K562 (cell line): ENCODE measurements around the gene SLC4A9. TPM values are rescaled to one million over a fixed set of nuclear protein-coding genes. Genes with fewer than 3 reads are reported as not detected.

Experiments used
- ATAC-seq: fragments of 200-7000 bp; cut with Tn5 transposase; 3 replicates; pipeline ENCODE4 v1.9.1; 2020; ENCODE audit warnings: moderate library complexity
- BruUV-seq: library from RNA; stranded (reverse); fragments of 400-500 nt; replicated peaks from 2 replicates; lab custom pipeline; 2021; lab: Mats Ljungman, UMichigan
- CTCF ChIA-PET: fragments of 300-600 bp; formaldehyde crosslinking; extraction: SDS; loops from one replicate; lab custom pipeline; 2021; ENCODE audit warnings: low intra/inter-chr PET ratio; lab: Yijun Ruan, JAX
- POLR2A ChIA-PET: fragments of 300-600, 350-650 bp; sonication (Branson Sonifier 250); formaldehyde crosslinking; extraction: SDS; loops from one replicate; lab custom pipeline; 2021; ENCODE audit warnings: antibody characterized with exemption, inconsistent platforms; lab: Yijun Ruan, JAX
- DNase-seq, 4 experiments: peaks; one replicate each; pipeline versions ENCODE4 v3.0.0 to v3.0.0-alpha.2; 2011 to 2018; ENCODE audit warnings: low spot score in 3 of 4, mixed read lengths in 3 of 4; ENCODE audit errors: extremely low read depth in 1 of 4
- FAIRE-seq: peaks from 2 replicates; lab custom pipeline; 2011; peaks lifted over from hg19 to GRCh38; lab: Jason Lieb, UNC
- H2AFZ ChIP-seq: 2 replicates; pipeline ENCODE4 v1.6.0; 2011; ENCODE audit warnings: low read depth, low read length, control low read depth, inconsistent platforms
- H3K27ac ChIP-seq: fragments of 200-600 bp; 3 replicates; pipeline ENCODE4 v1.8.0; 2011; ENCODE audit warnings: low read depth, mild to moderate bottlenecking, control low read depth, inconsistent platforms, low read length, moderate library complexity, mixed read lengths; ENCODE audit errors: extremely low read depth
- H3K27me3 ChIP-seq, 2 experiments: fragments of 300-600 bp in 1 of 2; 2 replicates in 1 of 2; 3 replicates in 1 of 2; pipeline versions ENCODE4 v1.6.0 to v1.8.0; 2011; ENCODE audit warnings: inconsistent platforms in 2 of 2, low read length in 2 of 2, mild to moderate bottlenecking in 1 of 2, mixed read lengths in 1 of 2, moderate library complexity in 1 of 2; ENCODE audit not compliant: control insufficient read depth in 2 of 2, insufficient read depth in 2 of 2
- H3K36me3 ChIP-seq: fragments of 300-600 bp; 3 replicates; pipeline ENCODE4 v1.8.0; 2011; ENCODE audit warnings: mild to moderate bottlenecking, low read length, inconsistent platforms; ENCODE audit not compliant: control insufficient read depth, insufficient read depth
- H3K4me1 ChIP-seq, 2 experiments: fragments of 200-600 bp in 1 of 2; replicated peaks in 1 of 2; 2 replicates in 1 of 2; 3 replicates in 1 of 2; pipeline versions ENCODE4 v1.5.1 to v1.8.0; 2011; ENCODE audit warnings: inconsistent platforms in 2 of 2, low read length in 2 of 2, mild to moderate bottlenecking in 1 of 2, mixed read lengths in 1 of 2, moderate library complexity in 1 of 2; ENCODE audit not compliant: control insufficient read depth in 2 of 2, insufficient read depth in 2 of 2
- H3K4me2 ChIP-seq: 2 replicates; pipeline ENCODE4 v1.6.1; 2011; ENCODE audit warnings: low read length, control low read depth, inconsistent platforms, mixed read lengths; ENCODE audit not compliant: insufficient read depth
- H3K4me3 ChIP-seq: fragments of 200-600 bp; sonication (generic), shearing (Covaris generic); 2 replicates; pipeline ENCODE4 v1.5.1; 2016; ENCODE audit warnings: control low read depth, inconsistent platforms
- H3K79me2 ChIP-seq: fragments of 200-600 bp; 3 replicates; pipeline ENCODE4 v1.8.0; 2011; ENCODE audit warnings: low read length, inconsistent platforms; ENCODE audit not compliant: control insufficient read depth, insufficient read depth
- H3K9ac ChIP-seq, 2 experiments: 2 replicates each; pipeline versions ENCODE4 v1.6.0 to v1.6.1; 2011; ENCODE audit warnings: low read depth in 2 of 2, low read length in 2 of 2, control low read depth in 1 of 2, inconsistent platforms in 1 of 2, mild to moderate bottlenecking in 1 of 2, mixed read lengths in 1 of 2; ENCODE audit not compliant: insufficient read depth in 1 of 2
- H3K9me1 ChIP-seq: one replicate; pipeline ENCODE4 v1.6.0; 2011; ENCODE audit warnings: inconsistent platforms, mild to moderate bottlenecking, low read length, moderate library complexity; ENCODE audit not compliant: control insufficient read depth, insufficient read depth
- H3K9me3 ChIP-seq: replicated peaks from 2 replicates; pipeline ENCODE4 v1.5.1; 2011; ENCODE audit warnings: low read depth, low read length, inconsistent platforms; ENCODE audit not compliant: control insufficient read depth, insufficient read depth
- H4K20me1 ChIP-seq: replicated peaks from 2 replicates; pipeline ENCODE4 v1.6.1; 2011; ENCODE audit warnings: low read length, inconsistent platforms, mixed read lengths; ENCODE audit not compliant: control insufficient read depth, insufficient read depth
- NR0B1 ChIP-seq: fragments of 450-650 bp; IDR thresholded peaks from one replicate; pipeline ENCODE4 v1.6.1; 2018; ENCODE audit warnings: mild to moderate bottlenecking, moderate library complexity; ENCODE audit not compliant: partially characterized antibody
- NR2C1 ChIP-seq, 2 experiments: fragments of 450-650 bp; IDR thresholded peaks; 2 replicates each; pipeline ENCODE4 v1.6.1; 2017; ENCODE audit warnings: mild to moderate bottlenecking in 2 of 2, antibody characterized with exemption in 1 of 2, inconsistent platforms in 1 of 2, missing compliant biosample characterization in 1 of 2, missing genetic modification characterization in 1 of 2
- NR2C2 ChIP-seq, 2 experiments: fragments of 200-800 bp in 1 of 2; sonication (Bioruptor generic) in 1 of 2; sonication (generic) in 1 of 2; formaldehyde crosslinking in 1 of 2; IDR thresholded peaks; 2 replicates each; pipeline versions ENCODE4 v1.6.1 to v1.8.0; 2016 to 2022; ENCODE audit warnings: mild to moderate bottlenecking in 1 of 2, missing compliant biosample characterization in 1 of 2, missing genetic modification characterization in 1 of 2, missing genetic modification reagents in 1 of 2
- SETDB1 ChIP-seq: IDR thresholded peaks from one replicate; pipeline ENCODE4 v1.6.1; 2012; ENCODE audit warnings: low read length, control low read depth, inconsistent platforms
- SPI1 ChIP-seq: IDR thresholded peaks from 2 replicates; pipeline ENCODE4 v1.6.1; 2011; ENCODE audit warnings: low read depth, low read length, control low read depth, borderline replicate concordance
- SREBF1 ChIP-seq: fragments of 150-350 bp; IDR thresholded peaks from 2 replicates; pipeline ENCODE4 v1.6.1; 2014; ENCODE audit warnings: antibody characterized with exemption, low read depth, low read length, borderline replicate concordance
- ZBTB49 ChIP-seq: sonication (generic); formaldehyde crosslinking; IDR thresholded peaks from 2 replicates; pipeline ENCODE4 v1.8.0; 2022; ENCODE audit warnings: missing genetic modification reagents, mild to moderate bottlenecking, borderline replicate concordance
- ZNF134 ChIP-seq: fragments of 250-450 bp; sonication (Bioruptor Pico); conservative IDR thresholded peaks from 2 replicates; pipeline ENCODE4 v1.4.0; 2020
- ZNF232 ChIP-seq: sonication (generic); formaldehyde crosslinking; IDR thresholded peaks from 2 replicates; pipeline ENCODE4 v1.8.0; 2022; ENCODE audit warnings: mild to moderate bottlenecking, missing genetic modification reagents
- ZNF384 ChIP-seq: IDR thresholded peaks from 2 replicates; pipeline ENCODE4 v1.6.1; 2012; ENCODE audit warnings: low read depth, low read length, improper control_type of control experiment
- WGBS: fragments of 100-300 bp; shearing (Covaris generic); methylation state at CpG from one replicate; pipeline ENCODE4 v1.1.6; 2016; ENCODE audit warnings: low coverage, mixed read lengths; ENCODE audit not compliant: insufficient coverage; ENCODE audit errors: missing lambda C conversion rate; 5-methylcytosine and 5-hydroxymethylcytosine counted together
- in situ Hi-C: fragments of 300-500 bp; cut with MboI; formaldehyde crosslinking; loops from 4 replicates; pipeline ENCODE4 v1.15.0; 2018; ENCODE audit warnings: inconsistent platforms, mixed read lengths
- intact Hi-C: fragments of 100-400 bp; cut with micrococcal nuclease; formaldehyde crosslinking; loops from 2 replicates; pipeline ENCODE4 v1.14.2; 2022
- polyA plus RNA-seq, 8 experiments: library from polyadenylated mRNA; depleted of rRNA in 4 of 8; stranded (reverse) in 5 of 8; unstranded in 3 of 8; fragments of >200 nt; fragmentation: Nextera tagmentation in 2 of 8; fragmentation: Illumina TruSeq in 1 of 8; extraction: Ambion mirVana in 2 of 8; extraction: Trizol in 1 of 8; gene quantifications; 2 replicates each; pipeline versions ENCODE4 v1.2.1 to v1.2.3, GENCODE V29; 2011 to 2014; ENCODE audit warnings: inconsistent platforms in 1 of 8, missing spikeins in 1 of 8
- total RNA-seq, 7 experiments: library from RNA; depleted of rRNA in 6 of 7; stranded (reverse); fragments of >200 nt in 6 of 7; fragmentation: Illumina TruSeq in 2 of 7; extraction: Trizol in 2 of 7; gene quantifications; 2 replicates each; pipeline versions ENCODE4 v1.2.1 to v1.2.3, GENCODE V29; 2011 to 2021; ENCODE audit warnings: low replicate concordance in 1 of 7

Gene SLC4A9
- total and polyA plus RNA-seq, 9 of the 15 experiments (the other 6 are each of a cell fraction or from before 2014, with no cell fraction given) = 0.05 to 0.13 TPM; not detected in 7

- Histone ChIP-seq H3K9ac (no peak overlapping the region), H3K27me3 (no peaks in the 10 kb centered on the region), H4K20me1 (no peaks in the 10 kb centered on the region), H3K9me3 (no peaks in the 10 kb centered on the region), H2AFZ (no peak overlapping the region), H3K4me2 (no peak overlapping the region), H3K4me3 (no peak overlapping the region), H3K4me1 (peaks cover 0 to 2% of the 10 kb centered on the region in 2 experiments; a peak in 1 of 5 replicates), H3K27ac (no peak overlapping the region), H3K9me1 (no peaks in the 10 kb centered on the region), H3K79me2 (no peaks in the 10 kb centered on the region), H3K36me3 (no peaks in the 10 kb centered on the region)
- in situ Hi-C loops = no loop called here
- ChIA-PET POLR2A (interaction anchor here (1.5 kb wide), 1 partner anchor 10 kb away, joined by 5 read pairs; no protein-coding TSS in a partner anchor), CTCF (no interaction called here)
- FAIRE-seq (peak; percentile 46), ATAC-seq (no peak), DNase-seq (no peak)
- TF ChIP-seq NR2C1 (IDR thresholded peaks at IDR 0.05) (peak; percentile 44; the same call in 1 of the 2 replicates), NR2C1 (tag; IDR thresholded peaks at IDR 0.05) (peak; percentile 51; the same call in 1 of the 2 replicates), ZNF232 (CRISPR knock-in tag) (no peak), SPI1 (peak; percentile 74; the same call in 1 of the 2 replicates), ZNF384 (peak; percentile 53; the same call in 1 of the 2 replicates), NR2C2 (CRISPR knock-in tag; IDR thresholded peaks at IDR 0.05) (no peak), NR2C2 (tag; IDR thresholded peaks at IDR 0.05) (peak; percentile 66)
- intact Hi-C loops = no loop called here
- no TSS peak for BruUV-seq
- 58% methylated on average over 2 of the region's 2 CpGs for WGBS
These were observed 23.3 kb downstream of the SLC4A9 start for GRCh38 chr5:140383300-140383699.

GRCh38 chr5:140388052-140388451 is 28.1 kb downstream of the SLC4A9 start:
- Histone ChIP-seq H3K9me1 (no peaks in the 10 kb centered on the region), H3K4me3 (no peak overlapping the region), H3K4me2 (no peak overlapping the region), H3K4me1 (no peaks in the 10 kb centered on the region; a peak in 1 of 5 replicates)
- no peak for FAIRE-seq
- in situ Hi-C loops = no loop called here
- POLR2A ChIA-PET = interaction anchor here (1.1 to 2.5 kb wide), 4 partner anchors 10 to 259 kb away, joined by 3 to 14 read pairs (median 5); partner anchors contain the start of genes ANKHD1, IK and NDUFA2
- TF ChIP-seq ZNF134 (CRISPR knock-in tag) = no peak
- no peak for TF ChIP-seq SREBF1
- no peak for TF ChIP-seq SETDB1
- no peak for TF ChIP-seq ZBTB49
- no peak for TF ChIP-seq NR0B1
- TF ChIP-seq, all 486 proteins: peak for 0
- WGBS = 43% methylated on average over 2 of the region's 2 CpGs
- Histone ChIP-seq H3K9me3 (no peaks in the 10 kb centered on the region), H4K20me1 (no peaks in the 10 kb centered on the region), H3K27ac (no peak overlapping the region), H2AFZ (no peak overlapping the region), H3K79me2 (no peaks in the 10 kb centered on the region), H3K9ac (no peak overlapping the region), H3K36me3 (no peaks in the 10 kb centered on the region), H3K27me3 (no peaks in the 10 kb centered on the region)
- no TSS peak for BruUV-seq
- CTCF ChIA-PET = no interaction called here
- DNase-seq = no peak
- no peak for ATAC-seq
- intact Hi-C loops = no loop called here
